Mesenchymal stem cell (in vitro differentiated cells and primary cell): Measurements from ENCODE around the gene IFNGR2.

Experiments used
- DNase-seq: peaks from one replicate; pipeline ENCODE4 v3.0.0-alpha.2; 2013
- H2AFZ ChIP-seq: one replicate; pipeline ENCODE4 v1.6.1; 2013; ENCODE audit warnings: low read depth, mild to moderate bottlenecking, control low read depth, inconsistent platforms, low read length, moderate library complexity
- H2AK5ac ChIP-seq: 2 replicates; pipeline ENCODE4 v1.6.1; 2013; ENCODE audit warnings: low read length, moderate library complexity, mild to moderate bottlenecking, inconsistent platforms; ENCODE audit not compliant: severe bottlenecking
- H2BK120ac ChIP-seq: one replicate; pipeline ENCODE4 v1.6.1; 2013; ENCODE audit warnings: low read depth, mild to moderate bottlenecking, inconsistent platforms, low read length, moderate library complexity
- H2BK12ac ChIP-seq, 2 experiments: one replicate each; pipeline ENCODE4 v1.6.1; 2013; ENCODE audit warnings: inconsistent platforms in 2 of 2, low read length in 2 of 2, mild to moderate bottlenecking in 2 of 2, moderate library complexity in 2 of 2, control low read depth in 1 of 2
- H2BK15ac ChIP-seq: one replicate; pipeline ENCODE4 v1.6.1; 2013; ENCODE audit warnings: mild to moderate bottlenecking, low read depth, inconsistent platforms; ENCODE audit not compliant: poor library complexity, severe bottlenecking
- H2BK5ac ChIP-seq: 2 replicates; pipeline ENCODE4 v1.6.1; 2013; ENCODE audit warnings: low read depth, mild to moderate bottlenecking, low read length, control low read depth, inconsistent platforms; ENCODE audit not compliant: poor library complexity, severe bottlenecking
- H3K14ac ChIP-seq, 2 experiments: one replicate each; pipeline ENCODE4 v1.6.1; 2013; ENCODE audit warnings: inconsistent platforms in 2 of 2, low read length in 2 of 2, control low read depth in 1 of 2, mild to moderate bottlenecking in 1 of 2, moderate library complexity in 1 of 2
- H3K18ac ChIP-seq, 2 experiments: one replicate each; pipeline ENCODE4 v1.6.1; 2013; ENCODE audit warnings: inconsistent platforms in 2 of 2, low read length in 2 of 2, control low read depth in 1 of 2, low read depth in 1 of 2, mild to moderate bottlenecking in 1 of 2
- H3K23ac ChIP-seq, 2 experiments: one replicate each; pipeline ENCODE4 v1.6.1; 2013; ENCODE audit warnings: inconsistent platforms in 2 of 2, low read length in 2 of 2, mild to moderate bottlenecking in 2 of 2, moderate library complexity in 2 of 2, control low read depth in 1 of 2
- H3K27ac ChIP-seq: 2 replicates; pipeline ENCODE4 v1.5.1; 2013; ENCODE audit warnings: mild to moderate bottlenecking, moderate library complexity, low read length, control low read depth, inconsistent platforms; ENCODE audit not compliant: poor library complexity, severe bottlenecking
- H3K27me3 ChIP-seq, 2 experiments: 2 replicates each; pipeline versions ENCODE4 v1.6.1 to v1.7.0; 2013; ENCODE audit warnings: low read length in 2 of 2, mild to moderate bottlenecking in 2 of 2, moderate library complexity in 2 of 2, control low read depth in 1 of 2, inconsistent platforms in 1 of 2; ENCODE audit not compliant: control insufficient read depth in 1 of 2, insufficient read depth in 1 of 2
- H3K36me3 ChIP-seq, 2 experiments: 2 replicates each; pipeline versions ENCODE4 v1.6.1 to v1.7.0; 2013; ENCODE audit warnings: low read length in 2 of 2, control low read depth in 1 of 2, inconsistent platforms in 1 of 2, low read depth in 1 of 2, mild to moderate bottlenecking in 1 of 2; ENCODE audit not compliant: insufficient read depth in 2 of 2, control insufficient read depth in 1 of 2
- H3K4ac ChIP-seq, 2 experiments: one replicate each; pipeline ENCODE4 v1.6.1; 2013; ENCODE audit warnings: inconsistent platforms in 2 of 2, low read length in 2 of 2, mild to moderate bottlenecking in 2 of 2, moderate library complexity in 2 of 2, control low read depth in 1 of 2, low read depth in 1 of 2
- H3K4me1 ChIP-seq: 2 replicates; pipeline ENCODE4 v1.6.1; 2013; ENCODE audit warnings: low read depth, low read length, control low read depth; ENCODE audit not compliant: control insufficient read depth, insufficient read depth
- H3K4me2 ChIP-seq: 2 replicates; pipeline ENCODE4 v1.6.1; 2013; ENCODE audit warnings: low read length, mild to moderate bottlenecking, inconsistent platforms; ENCODE audit not compliant: poor library complexity, severe bottlenecking
- H3K4me3 ChIP-seq, 2 experiments: 2 replicates each; pipeline versions ENCODE4 v1.5.1 to v1.7.0; 2013; ENCODE audit warnings: low read length in 2 of 2, mild to moderate bottlenecking in 2 of 2, control low read depth in 1 of 2, low read depth in 1 of 2; ENCODE audit not compliant: insufficient read depth in 1 of 2
- H3K79me1 ChIP-seq: replicated peaks from 2 replicates; pipeline ENCODE4 v1.6.1; 2013; ENCODE audit warnings: mild to moderate bottlenecking, control low read depth, low read length, inconsistent platforms; ENCODE audit not compliant: poor library complexity, severe bottlenecking
- H3K9ac ChIP-seq: 2 replicates; pipeline ENCODE4 v1.7.0; 2013; ENCODE audit warnings: mild to moderate bottlenecking, low read length, moderate library complexity
- H3K9me3 ChIP-seq: 2 replicates; pipeline ENCODE4 v1.7.0; 2013; ENCODE audit warnings: mild to moderate bottlenecking, low read length; ENCODE audit not compliant: control insufficient read depth
- H4K8ac ChIP-seq: one replicate; pipeline ENCODE4 v1.6.1; 2013; ENCODE audit warnings: inconsistent platforms, mild to moderate bottlenecking, low read length, moderate library complexity
- H4K91ac ChIP-seq: one replicate; pipeline ENCODE4 v1.6.1; 2013; ENCODE audit warnings: mild to moderate bottlenecking, low read length, inconsistent platforms
- WGBS: methylation state at CpG from one replicate; pipeline ENCODE4 v1.1.7; 2013; ENCODE audit warnings: mixed read lengths; 5-methylcytosine and 5-hydroxymethylcytosine counted together

The IFNGR2 gene

GRCh38 chr21:33391656-33392055 is 11.6 kb upstream of the IFNGR2 start:
- H3K4me1 ChIP-seq, result peaks cover 5% of the 10 kb centered on the region
- H2BK120ac ChIP-seq, result no peak overlapping the region
- no peak overlapping the region for H2BK12ac ChIP-seq
- 90% methylated on average over 6 of the region's 6 CpGs for WGBS
- no peaks in the 10 kb centered on the region for H3K36me3 ChIP-seq
- no peak overlapping the region for H3K14ac ChIP-seq
- H2AFZ ChIP-seq, result no peak overlapping the region
- no peak overlapping the region for H3K4ac ChIP-seq
- no peak overlapping the region for H3K23ac ChIP-seq
- H2AK5ac ChIP-seq, result no peak overlapping the region
- no peak overlapping the region for H3K9ac ChIP-seq
- no peak for DNase-seq
- no peak overlapping the region for H4K8ac ChIP-seq
- H2BK5ac ChIP-seq, result no peak overlapping the region
- no peak overlapping the region for H3K4me2 ChIP-seq
- H3K27me3 ChIP-seq, result peaks cover 0 to 30% of the 10 kb centered on the region in 2 experiments
- H4K91ac ChIP-seq, result no peak overlapping the region
- no peaks in the 10 kb centered on the region for H3K9me3 ChIP-seq
- no peaks in the 10 kb centered on the region for H3K79me1 ChIP-seq
- H3K4me3 ChIP-seq, result no peak overlapping the region
- H3K27ac ChIP-seq, result no peak overlapping the region
- no peak overlapping the region for H3K18ac ChIP-seq
- no peak overlapping the region for H2BK15ac ChIP-seq

DNA sequence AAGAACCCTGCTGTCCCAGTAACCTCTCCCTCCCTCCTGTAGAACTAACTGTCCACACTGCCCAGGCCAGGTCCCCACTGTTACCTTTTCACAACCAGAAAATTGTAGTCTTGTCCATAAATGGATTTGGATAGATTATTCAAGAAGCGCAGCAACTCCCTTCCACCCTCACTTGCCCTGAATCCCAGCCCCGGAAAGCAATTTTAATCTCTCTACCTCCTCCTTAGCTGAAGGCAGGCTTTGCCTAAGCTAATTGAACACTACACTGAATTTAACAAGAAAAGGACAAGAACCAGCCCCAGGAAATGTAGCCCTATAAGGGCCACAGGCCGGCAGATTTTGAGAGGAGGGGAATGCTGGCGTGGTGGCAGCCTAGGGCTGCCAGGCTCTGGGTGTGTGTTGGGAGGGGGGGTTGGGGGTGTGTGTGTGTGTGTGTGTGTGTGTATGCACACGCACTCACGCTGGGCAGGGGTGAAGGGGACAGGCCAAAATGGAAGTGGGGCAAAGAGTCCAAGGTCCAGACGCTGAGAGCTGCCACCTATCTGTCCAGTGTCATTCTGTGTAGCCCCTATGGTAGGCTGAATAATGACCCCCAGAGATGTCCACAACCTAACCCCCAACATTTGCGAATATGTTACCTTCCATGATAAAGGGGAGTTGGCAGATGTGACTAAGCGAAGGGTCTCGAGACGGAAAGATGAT is 10.8 kb upstream of the IFNGR2 start:
- Histone ChIP-seq H3K4me2 (no peak overlapping the region), H3K4me3 (no peak overlapping the region), H3K27ac (no peak overlapping the region), H3K4ac (peak overlapping the region in 1 of 2 experiments; percentile 15), H2BK15ac (no peak overlapping the region), H2BK5ac (no peak overlapping the region), H2BK120ac (no peak overlapping the region), H4K8ac (no peak overlapping the region), H3K14ac (no peak overlapping the region), H3K18ac (no peak overlapping the region), H3K23ac (no peak overlapping the region), H4K91ac (no peak overlapping the region), H2AFZ (no peak overlapping the region), H3K9ac (no peak overlapping the region), H3K36me3 (no peaks in the 10 kb centered on the region), H3K9me3 (no peaks in the 10 kb centered on the region), H3K79me1 (no peaks in the 10 kb centered on the region), H2AK5ac (no peak overlapping the region), H3K27me3 (peaks cover 0 to 26% of the 10 kb centered on the region in 2 experiments), H2BK12ac (no peak overlapping the region), H3K4me1 (peaks cover 8% of the 10 kb centered on the region)
- DNase-seq, result no peak
- WGBS, result 81% methylated on average over 10 of the region's 11 CpGs

- no peak overlapping the region for H4K8ac ChIP-seq
Measured at GRCh38 chr21:33393348-33393747, 9.9 kb upstream of the IFNGR2 start.

DNA sequence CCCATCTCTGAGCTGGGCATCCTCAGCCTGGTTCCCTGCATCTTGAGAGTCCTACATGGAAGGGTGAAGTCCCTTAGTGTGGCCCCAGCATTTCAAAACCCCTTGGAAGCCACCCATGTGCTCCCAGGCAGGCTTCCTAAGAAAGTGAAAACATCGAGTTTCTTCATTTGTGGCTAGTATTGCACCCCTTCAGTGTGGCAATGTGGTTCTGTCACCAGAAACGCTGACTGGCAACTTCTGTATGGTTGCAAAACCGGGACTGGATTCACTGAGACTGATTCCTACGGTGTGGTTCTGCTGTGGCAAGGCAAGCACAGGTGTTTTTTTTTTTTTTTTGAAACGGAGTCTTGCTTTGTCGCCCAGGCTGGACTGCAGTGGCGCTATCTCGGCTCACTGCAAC is 9.0 kb upstream of the IFNGR2 start:
- no peak overlapping the region for H4K91ac ChIP-seq
- H3K36me3 ChIP-seq, result no peaks in the 10 kb centered on the region
- 89% methylated on average over 7 of the region's 8 CpGs for WGBS
- no peak overlapping the region for H3K4me3 ChIP-seq
- peaks cover 8% of the 10 kb centered on the region for H3K4me1 ChIP-seq
- peaks cover 0 to 28% of the 10 kb centered on the region in 2 experiments for H3K27me3 ChIP-seq
- no peaks in the 10 kb centered on the region for H3K79me1 ChIP-seq
- no peak overlapping the region for H2BK12ac ChIP-seq
- no peak for DNase-seq
- H2BK15ac ChIP-seq, result no peak overlapping the region
- H3K4ac ChIP-seq, result no peak overlapping the region
- H3K23ac ChIP-seq, result no peak overlapping the region
- H3K9ac ChIP-seq, result no peak overlapping the region
- H2BK5ac ChIP-seq, result no peak overlapping the region
- H4K8ac ChIP-seq, result no peak overlapping the region
- H2AFZ ChIP-seq, result no peak overlapping the region
- H3K18ac ChIP-seq, result no peak overlapping the region
- no peak overlapping the region for H3K27ac ChIP-seq
- H2AK5ac ChIP-seq, result no peak overlapping the region
- H3K4me2 ChIP-seq, result no peak overlapping the region
- H3K9me3 ChIP-seq, result no peaks in the 10 kb centered on the region
- no peak overlapping the region for H3K14ac ChIP-seq
- no peak overlapping the region for H2BK120ac ChIP-seq

More at GRCh38 chr21:33393348-33393747, 9.9 kb upstream of the IFNGR2 start:
- no peak overlapping the region for H2BK5ac ChIP-seq
- H3K23ac ChIP-seq, result no peak overlapping the region
- no peak overlapping the region for H3K4ac ChIP-seq
- no peak overlapping the region for H3K27ac ChIP-seq
- H2AFZ ChIP-seq, result no peak overlapping the region
- no peak overlapping the region for H2BK15ac ChIP-seq
- H3K14ac ChIP-seq, result no peak overlapping the region
- H3K4me1 ChIP-seq, result peaks cover 8% of the 10 kb centered on the region
- H2AK5ac ChIP-seq, result no peak overlapping the region
- WGBS, result 85% methylated on average over 5 of the region's 5 CpGs
- H4K91ac ChIP-seq, result no peak overlapping the region
- H3K9ac ChIP-seq, result no peak overlapping the region
- no peak overlapping the region for H2BK12ac ChIP-seq
- no peaks in the 10 kb centered on the region for H3K36me3 ChIP-seq
- no peak overlapping the region for H3K4me2 ChIP-seq
- H2BK120ac ChIP-seq, result no peak overlapping the region
- H3K9me3 ChIP-seq, result no peaks in the 10 kb centered on the region
- H3K18ac ChIP-seq, result no peak overlapping the region
- DNase-seq, result no peak
- H3K27me3 ChIP-seq, result peaks cover 0 to 29% of the 10 kb centered on the region in 2 experiments
- no peaks in the 10 kb centered on the region for H3K79me1 ChIP-seq
- H3K4me3 ChIP-seq, result no peak overlapping the region
